Measurements from ENCODE around the gene MAN2A1.

The MAN2A1 gene

GRCh38 chr5:109707531-109707930 lies 17.8 kb downstream of the MAN2A1 start:
- Histone ChIP-seq H3K9me3 (ENCODE audit: control insufficient read depth, low read length) (no peaks in the 10 kb centered on the region), H3K4me1 (ENCODE audit: control insufficient read depth, insufficient read depth, low read length) (peaks cover 7% of the 10 kb centered on the region), H3K9ac (ENCODE audit: low read length) (no peak overlapping the region), H3K27me3 (replicated peaks; ENCODE audit: control insufficient read depth, insufficient read depth, low read length) (no peaks in the 10 kb centered on the region), H3K36me3 (ENCODE audit: control insufficient read depth, insufficient read depth, low read length, severe bottlenecking) (no peaks in the 10 kb centered on the region), H3K4me3 (ENCODE audit: low read length) (no peak overlapping the region)
- no peak for DNase-seq (ENCODE audit: low read depth)

GRCh38 chr5:109708813-109709212 lies 19.1 kb downstream of the MAN2A1 start:
- no peak for DNase-seq (ENCODE audit: low read depth)
- no peak overlapping the region for H3K4me3 ChIP-seq (ENCODE audit: low read length)
- H3K27me3 ChIP-seq (replicated peaks; ENCODE audit: control insufficient read depth, insufficient read depth, low read length), result no peaks in the 10 kb centered on the region
- H3K9ac ChIP-seq (ENCODE audit: low read length), result no peak overlapping the region
- no peaks in the 10 kb centered on the region for H3K9me3 ChIP-seq (ENCODE audit: control insufficient read depth, low read length)
- peaks cover 13% of the 10 kb centered on the region for H3K4me1 ChIP-seq (ENCODE audit: control insufficient read depth, insufficient read depth, low read length)
- no peaks in the 10 kb centered on the region for H3K36me3 ChIP-seq (ENCODE audit: control insufficient read depth, insufficient read depth, low read length, severe bottlenecking)

- Histone ChIP-seq H3K4me3 (ENCODE audit: low read length) (no peak overlapping the region), H3K36me3 (ENCODE audit: control insufficient read depth, insufficient read depth, low read length, severe bottlenecking) (no peaks in the 10 kb centered on the region), H3K9me3 (ENCODE audit: control insufficient read depth, low read length) (no peaks in the 10 kb centered on the region), H3K4me1 (ENCODE audit: control insufficient read depth, insufficient read depth, low read length) (peaks cover 12% of the 10 kb centered on the region), H3K9ac (ENCODE audit: low read length) (no peak overlapping the region), H3K27me3 (replicated peaks; ENCODE audit: control insufficient read depth, insufficient read depth, low read length) (no peaks in the 10 kb centered on the region)
- DNase-seq (ENCODE audit: low read depth), result no peak
These were observed 19.5 kb downstream of the MAN2A1 start for GRCh38 chr5:109709225-109709624.

- Histone ChIP-seq H3K27me3 (replicated peaks; ENCODE audit: control insufficient read depth, insufficient read depth, low read length) (no peaks in the 10 kb centered on the region), H3K4me3 (ENCODE audit: low read length) (no peak overlapping the region), H3K4me1 (ENCODE audit: control insufficient read depth, insufficient read depth, low read length) (peaks cover 11% of the 10 kb centered on the region), H3K36me3 (ENCODE audit: control insufficient read depth, insufficient read depth, low read length, severe bottlenecking) (no peaks in the 10 kb centered on the region), H3K9me3 (ENCODE audit: control insufficient read depth, low read length) (no peaks in the 10 kb centered on the region), H3K9ac (ENCODE audit: low read length) (no peak overlapping the region)
- DNase-seq (ENCODE audit: low read depth), result no peak
These were observed 21.9 kb downstream of the MAN2A1 start for GRCh38 chr5:109711673-109712072.

- Histone ChIP-seq H3K36me3 (ENCODE audit: control insufficient read depth, insufficient read depth, low read length, severe bottlenecking) (peaks cover 6% of the 10 kb centered on the region), H3K9me3 (ENCODE audit: control insufficient read depth, low read length) (no peaks in the 10 kb centered on the region), H3K4me3 (ENCODE audit: low read length) (peak overlapping the region; percentile 51), H3K27me3 (replicated peaks; ENCODE audit: control insufficient read depth, insufficient read depth, low read length) (no peaks in the 10 kb centered on the region), H3K9ac (ENCODE audit: low read length) (peak overlapping the region; percentile 17), H3K4me1 (ENCODE audit: control insufficient read depth, insufficient read depth, low read length) (peaks cover 11% of the 10 kb centered on the region)
- no peak for DNase-seq (ENCODE audit: low read depth)
These were observed 23.7 kb downstream of the MAN2A1 start for GRCh38 chr5:109713453-109713852.

- Histone ChIP-seq H3K9ac (ENCODE audit: low read length) (no peak overlapping the region), H3K9me3 (ENCODE audit: control insufficient read depth, low read length) (no peaks in the 10 kb centered on the region), H3K4me3 (ENCODE audit: low read length) (no peak overlapping the region), H3K27me3 (replicated peaks; ENCODE audit: control insufficient read depth, insufficient read depth, low read length) (no peaks in the 10 kb centered on the region), H3K36me3 (ENCODE audit: control insufficient read depth, insufficient read depth, low read length, severe bottlenecking) (peaks cover 7% of the 10 kb centered on the region), H3K4me1 (ENCODE audit: control insufficient read depth, insufficient read depth, low read length) (peaks cover 11% of the 10 kb centered on the region)
- no peak for DNase-seq (ENCODE audit: low read depth)
These were observed 24.9 kb downstream of the MAN2A1 start for GRCh38 chr5:109714592-109714991.

- no peak for DNase-seq (ENCODE audit: low read depth)
- Histone ChIP-seq H3K27me3 (replicated peaks; ENCODE audit: control insufficient read depth, insufficient read depth, low read length) (no peaks in the 10 kb centered on the region), H3K36me3 (ENCODE audit: control insufficient read depth, insufficient read depth, low read length, severe bottlenecking) (peaks cover 7% of the 10 kb centered on the region), H3K9me3 (ENCODE audit: control insufficient read depth, low read length) (no peaks in the 10 kb centered on the region), H3K4me3 (ENCODE audit: low read length) (no peak overlapping the region), H3K4me1 (ENCODE audit: control insufficient read depth, insufficient read depth, low read length) (peaks cover 11% of the 10 kb centered on the region), H3K9ac (ENCODE audit: low read length) (no peak overlapping the region)
These were observed 28.5 kb downstream of the MAN2A1 start for GRCh38 chr5:109718216-109718615.

GRCh38 chr5:109718632-109719031 lies 28.9 kb downstream of the MAN2A1 start:
- peaks cover 7% of the 10 kb centered on the region for H3K4me1 ChIP-seq (ENCODE audit: control insufficient read depth, insufficient read depth, low read length)
- H3K9ac ChIP-seq (ENCODE audit: low read length), result no peak overlapping the region
- H3K27me3 ChIP-seq (replicated peaks; ENCODE audit: control insufficient read depth, insufficient read depth, low read length), result no peaks in the 10 kb centered on the region
- no peak for DNase-seq (ENCODE audit: low read depth)
- no peaks in the 10 kb centered on the region for H3K9me3 ChIP-seq (ENCODE audit: control insufficient read depth, low read length)
- H3K4me3 ChIP-seq (ENCODE audit: low read length), result no peak overlapping the region
- peaks cover 7% of the 10 kb centered on the region for H3K36me3 ChIP-seq (ENCODE audit: control insufficient read depth, insufficient read depth, low read length, severe bottlenecking)

- Histone ChIP-seq H3K36me3 (ENCODE audit: control insufficient read depth, insufficient read depth, low read length, severe bottlenecking) (peaks cover 7% of the 10 kb centered on the region), H3K4me1 (ENCODE audit: control insufficient read depth, insufficient read depth, low read length) (no peaks in the 10 kb centered on the region), H3K27me3 (replicated peaks; ENCODE audit: control insufficient read depth, insufficient read depth, low read length) (no peaks in the 10 kb centered on the region), H3K9ac (ENCODE audit: low read length) (no peak overlapping the region), H3K9me3 (ENCODE audit: control insufficient read depth, low read length) (no peaks in the 10 kb centered on the region), H3K4me3 (ENCODE audit: low read length) (no peak overlapping the region)
- DNase-seq (ENCODE audit: low read depth), result no peak
These were observed 30.3 kb downstream of the MAN2A1 start for GRCh38 chr5:109719978-109720377.

GRCh38 chr5:109721741-109722140 lies 32.0 kb downstream of the MAN2A1 start:
- Histone ChIP-seq H3K36me3 (ENCODE audit: control insufficient read depth, insufficient read depth, low read length, severe bottlenecking) (peaks cover 7% of the 10 kb centered on the region), H3K4me3 (ENCODE audit: low read length) (no peak overlapping the region), H3K4me1 (ENCODE audit: control insufficient read depth, insufficient read depth, low read length) (no peaks in the 10 kb centered on the region), H3K9ac (ENCODE audit: low read length) (no peak overlapping the region), H3K9me3 (ENCODE audit: control insufficient read depth, low read length) (no peaks in the 10 kb centered on the region), H3K27me3 (replicated peaks; ENCODE audit: control insufficient read depth, insufficient read depth, low read length) (no peaks in the 10 kb centered on the region)
- DNase-seq (ENCODE audit: low read depth), result no peak

- H3K9me3 ChIP-seq (ENCODE audit: control insufficient read depth, low read length), result no peaks in the 10 kb centered on the region
- DNase-seq (ENCODE audit: low read depth), result no peak
- H3K4me1 ChIP-seq (ENCODE audit: control insufficient read depth, insufficient read depth, low read length), result no peaks in the 10 kb centered on the region
- no peak overlapping the region for H3K9ac ChIP-seq (ENCODE audit: low read length)
- no peaks in the 10 kb centered on the region for H3K27me3 ChIP-seq (replicated peaks; ENCODE audit: control insufficient read depth, insufficient read depth, low read length)
- H3K36me3 ChIP-seq (ENCODE audit: control insufficient read depth, insufficient read depth, low read length, severe bottlenecking), result no peaks in the 10 kb centered on the region
- no peak overlapping the region for H3K4me3 ChIP-seq (ENCODE audit: low read length)
These were observed 33.9 kb downstream of the MAN2A1 start for GRCh38 chr5:109723606-109724005.

GRCh38 chr5:109725135-109725534 lies 35.4 kb downstream of the MAN2A1 start:
- Histone ChIP-seq H3K4me3 (ENCODE audit: low read length) (no peak overlapping the region), H3K9me3 (ENCODE audit: control insufficient read depth, low read length) (no peaks in the 10 kb centered on the region), H3K9ac (ENCODE audit: low read length) (no peak overlapping the region), H3K36me3 (ENCODE audit: control insufficient read depth, insufficient read depth, low read length, severe bottlenecking) (no peaks in the 10 kb centered on the region), H3K27me3 (replicated peaks; ENCODE audit: control insufficient read depth, insufficient read depth, low read length) (no peaks in the 10 kb centered on the region), H3K4me1 (ENCODE audit: control insufficient read depth, insufficient read depth, low read length) (no peaks in the 10 kb centered on the region)
- DNase-seq (ENCODE audit: low read depth), result no peak
